Measurements from ENCODE around the gene FAM174C.

The FAM174C gene

GRCh38 chr19:1266129-1266915, 9.0 kb upstream of the FAM174C start:
- peak overlapping the region; percentile 61; the same call in 1 of the 2 replicates for H3K27ac ChIP-seq (ENCODE audit: extremely low read depth, low read depth, low read length)
- CTCF ChIA-PET, result interaction anchor here (0.6 to 11.3 kb wide), 22 partner anchors 9 to 645 kb away, joined by 3 to 299 read pairs (median 4); partner anchors contain the start of genes ATP5F1D and FAM174C
- no peaks in the 10 kb centered on the region for H3K9me3 ChIP-seq (ENCODE audit: control insufficient read depth, insufficient read depth, low read depth, low read length)
- H3K36me3 ChIP-seq (ENCODE audit: control insufficient read depth in 2 of 2, insufficient read depth in 1 of 2, low read length in 2 of 2), result peaks cover 4 to 16% of the 10 kb centered on the region in 2 experiments; a peak in 2 of 3 replicates
- H3K4me1 ChIP-seq (ENCODE audit: control insufficient read depth, insufficient read depth, low read length), result peaks cover 28% of the 10 kb centered on the region
- H3K4me3 ChIP-seq (ENCODE audit: low read depth, low read length), result peak overlapping the region; percentile 35
- POLR2A ChIA-PET, result interaction anchor here (0.6 to 7.7 kb wide), 8 partner anchors 8 to 43 kb away, joined by 3 to 407 read pairs (median 7); partner anchors contain the start of genes ATP5F1D and FAM174C
- no peak for TF ChIP-seq ZNF354C (tag by site-specific recombination; IDR thresholded peaks at IDR 0.05; ENCODE audit: borderline replicate concordance, low read depth)
- TF ChIP-seq ZBTB17 (tag by site-specific recombination; IDR thresholded peaks at IDR 0.05), result no peak
- TF ChIP-seq ZNF76 (tag by site-specific recombination; IDR thresholded peaks at IDR 0.05; ENCODE audit: borderline replicate concordance, low read depth), result no peak; the same call in 1 of the 2 replicates
- no peak for TF ChIP-seq ZNF580 (tag by site-specific recombination; IDR thresholded peaks at IDR 0.05)
- no peak for TF ChIP-seq ZNF544 (tag by site-specific recombination; IDR thresholded peaks at IDR 0.05)
- TF ChIP-seq ZNF645 (tag by site-specific recombination; IDR thresholded peaks at IDR 0.05), result no peak
- peak; percentile 98 for TF ChIP-seq PRDM10 (tag by site-specific recombination; IDR thresholded peaks at IDR 0.05)
- TF ChIP-seq ZNF302 (tag by site-specific recombination; IDR thresholded peaks at IDR 0.05; ENCODE audit: low read depth), result no peak
- TF ChIP-seq ZNF174 (tag by site-specific recombination; IDR thresholded peaks at IDR 0.05), result no peak
- TF ChIP-seq ZNF449 (tag by site-specific recombination; IDR thresholded peaks at IDR 0.05), result no peak
- TF ChIP-seq ZNF610 (tag by site-specific recombination; IDR thresholded peaks at IDR 0.05; ENCODE audit: borderline replicate concordance), result no peak
- no peak for TF ChIP-seq ZNF140 (tag by site-specific recombination; IDR thresholded peaks at IDR 0.05)
- no peak for TF ChIP-seq MZF1 (tag by site-specific recombination; IDR thresholded peaks at IDR 0.05; ENCODE audit: borderline replicate concordance)
- no peak for TF ChIP-seq ZNF670 (tag by site-specific recombination; IDR thresholded peaks at IDR 0.05; ENCODE audit: low read depth)
- no peak for TF ChIP-seq ZNF701 (tag by site-specific recombination; IDR thresholded peaks at IDR 0.05)
- TF ChIP-seq ZNF561 (tag by site-specific recombination; IDR thresholded peaks at IDR 0.05; ENCODE audit: borderline replicate concordance), result no peak
- no peak for TF ChIP-seq ZNF266 (tag by site-specific recombination; IDR thresholded peaks at IDR 0.05; ENCODE audit: low read depth)
- TF ChIP-seq SCRT2 (tag by site-specific recombination; IDR thresholded peaks at IDR 0.05), result no peak
- TF ChIP-seq ZNF132 (tag by site-specific recombination; IDR thresholded peaks at IDR 0.05; ENCODE audit: borderline replicate concordance), result no peak
- no peak; the same call in 1 of the 2 replicates for TF ChIP-seq BCL11B (tag by site-specific recombination; IDR thresholded peaks at IDR 0.05; ENCODE audit: low read depth)
- no peak for TF ChIP-seq ZNF112 (tag by site-specific recombination; IDR thresholded peaks at IDR 0.05)
- peak; percentile 38; the same call in 1 of the 2 replicates for TF ChIP-seq ZBTB48 (tag by site-specific recombination; IDR thresholded peaks at IDR 0.05)
- TF ChIP-seq AEBP2 (tag by site-specific recombination; IDR thresholded peaks at IDR 0.05; ENCODE audit: borderline replicate concordance), result no peak
- TF ChIP-seq GLIS2 (tag by site-specific recombination; IDR thresholded peaks at IDR 0.05), result peak; percentile 70
- TF ChIP-seq SP7 (tag by site-specific recombination; IDR thresholded peaks at IDR 0.05), result peak; percentile 92
- peak; percentile 90 for TF ChIP-seq SP2 (tag by site-specific recombination; IDR thresholded peaks at IDR 0.05)
- TF ChIP-seq ZNF510 (tag by site-specific recombination; IDR thresholded peaks at IDR 0.05; ENCODE audit: insufficient replicate concordance), result no peak
- TF ChIP-seq ZNF658 (tag by site-specific recombination; IDR thresholded peaks at IDR 0.05), result no peak
- TF ChIP-seq ZNF473 (tag by site-specific recombination; IDR thresholded peaks at IDR 0.05), result no peak
